CD4-positive, alpha-beta T cell treated with Interleukin-1 beta for 1 hour (primary cell): ENCODE measurements around the gene ALOX5.
A peak's percentile ranks its signal among the peaks of the same experiment; 100 is the strongest.
"Not testable (repeated sequence)": the region's sequence is repeated elsewhere in the genome, so short reads cannot be mapped to it uniquely, and the experiment has no call there.

Experiments
- DNase-seq, 2 donors: peaks; one replicate each; pipeline ENCODE4 v3.0.0-alpha.2; 2020 to 2022

Gene ALOX5

DNA sequence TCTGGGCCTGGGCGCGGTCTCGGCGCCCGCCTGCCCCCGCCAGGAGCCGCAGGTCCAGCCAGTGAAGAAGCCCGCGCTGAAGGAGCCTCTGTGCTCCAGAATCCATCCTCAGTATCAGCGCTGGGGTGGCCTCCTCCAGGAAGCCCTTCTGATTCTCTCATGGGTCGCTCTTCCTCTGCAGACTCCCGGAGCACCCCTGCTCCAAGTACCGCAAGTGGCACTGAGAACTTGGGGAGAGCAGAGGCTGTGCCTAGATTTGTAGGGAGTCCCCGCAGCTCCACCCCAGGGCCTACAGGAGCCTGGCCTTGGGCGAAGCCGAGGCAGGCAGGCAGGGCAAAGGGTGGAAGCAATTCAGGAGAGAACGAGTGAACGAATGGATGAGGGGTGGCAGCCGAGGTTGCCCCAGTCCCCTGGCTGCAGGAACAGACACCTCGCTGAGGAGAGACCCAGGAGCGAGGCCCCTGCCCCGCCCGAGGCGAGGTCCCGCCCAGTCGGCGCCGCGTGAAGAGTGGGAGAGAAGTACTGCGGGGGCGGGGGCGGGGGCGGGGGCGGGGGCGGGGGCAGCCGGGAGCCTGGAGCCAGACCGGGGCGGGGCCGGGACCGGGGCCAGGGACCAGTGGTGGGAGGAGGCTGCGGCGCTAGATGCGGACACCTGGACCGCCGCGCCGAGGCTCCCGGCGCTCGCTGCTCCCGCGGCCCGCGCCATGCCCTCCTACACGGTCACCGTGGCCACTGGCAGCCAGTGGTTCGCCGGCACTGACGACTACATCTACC, at the start of gene ALOX5:
ALOX5 (plus strand) TSS at position 641 of the 774 bp plus-strand sequence; CDS start at position 705, 64 bp downstream.
- DNase-seq = peak; percentile 43 to 49

DNA sequence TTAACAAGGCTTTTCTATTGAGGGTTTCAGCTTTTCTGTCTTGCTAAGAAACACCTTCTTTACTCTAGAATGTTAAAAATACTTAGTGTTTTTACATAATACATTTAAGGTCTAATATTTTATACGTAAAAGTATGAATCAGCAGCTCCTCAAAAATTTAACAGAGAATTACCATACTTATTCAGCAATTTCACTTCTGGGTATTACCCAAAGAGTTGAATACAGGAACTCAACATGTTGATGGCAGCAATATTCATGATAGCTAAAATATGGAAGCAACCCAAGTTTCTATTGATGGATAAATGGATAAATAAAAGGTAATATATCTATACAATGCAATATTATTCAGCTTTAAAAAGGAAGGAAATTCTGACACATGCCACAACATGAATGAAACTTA, 48.9 kb upstream of the ALOX5 start:
- no peak for DNase-seq

DNA sequence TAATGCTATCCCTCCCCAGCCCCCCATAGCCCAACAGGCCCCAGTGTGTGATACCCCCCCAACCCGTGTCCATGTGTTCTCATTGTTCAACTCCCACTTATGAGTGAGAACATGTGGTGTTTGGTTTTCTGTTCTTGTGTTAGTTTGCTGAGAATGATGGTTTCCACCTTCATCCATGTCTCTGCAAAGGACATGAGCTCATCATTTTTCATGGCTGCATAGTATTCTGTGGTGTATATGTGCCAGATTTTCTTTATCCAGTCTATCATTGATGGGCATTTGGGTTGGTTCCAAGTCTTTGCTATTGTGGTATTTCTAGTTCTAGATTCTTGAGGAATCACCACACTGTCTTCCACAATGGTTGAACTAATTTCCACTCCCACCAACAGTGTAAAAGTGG, 47.2 kb upstream of the ALOX5 start:
- DNase-seq = not testable (repeated sequence)

DNA sequence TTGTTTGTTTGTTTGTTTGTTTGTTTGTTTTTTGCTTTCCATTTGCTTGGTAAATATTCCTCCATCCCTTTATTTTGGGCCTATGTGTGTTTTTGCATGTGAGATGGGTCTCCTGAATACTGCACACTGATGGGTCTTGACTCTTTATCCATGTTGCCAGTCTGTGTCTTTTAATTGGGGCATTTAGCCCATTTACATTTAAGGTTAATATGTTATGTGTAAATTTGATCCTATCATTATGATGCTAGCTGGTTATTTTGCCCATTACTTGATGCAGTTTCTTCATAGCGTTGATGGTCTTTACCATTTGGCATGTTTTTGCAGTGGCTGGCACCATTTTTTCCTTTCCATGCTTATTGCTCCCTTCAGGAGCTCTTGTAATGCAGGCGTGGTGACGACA, 42.2 kb upstream of the ALOX5 start:
- DNase-seq = not testable (repeated sequence)

DNA sequence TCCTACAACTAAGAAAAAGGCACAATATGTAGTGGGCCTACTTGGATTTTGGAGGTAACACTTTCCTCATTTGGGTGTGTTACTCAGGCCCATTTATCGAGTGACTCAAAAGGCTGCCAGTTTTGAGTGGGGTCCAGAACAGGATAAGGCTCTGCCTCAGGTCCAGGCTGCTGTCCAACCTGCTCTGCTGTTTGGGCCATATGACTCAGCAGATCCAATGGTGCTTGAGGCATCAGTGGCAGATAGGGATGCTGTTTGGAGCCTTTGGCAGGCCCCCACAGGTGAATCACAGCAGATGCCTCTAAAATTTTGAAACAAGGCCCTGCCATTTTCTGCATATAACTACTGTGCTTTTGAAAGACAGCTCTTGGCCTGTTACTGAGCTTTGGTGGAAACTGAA, 34.1 kb upstream of the ALOX5 start:
- DNase-seq = no peak

DNA sequence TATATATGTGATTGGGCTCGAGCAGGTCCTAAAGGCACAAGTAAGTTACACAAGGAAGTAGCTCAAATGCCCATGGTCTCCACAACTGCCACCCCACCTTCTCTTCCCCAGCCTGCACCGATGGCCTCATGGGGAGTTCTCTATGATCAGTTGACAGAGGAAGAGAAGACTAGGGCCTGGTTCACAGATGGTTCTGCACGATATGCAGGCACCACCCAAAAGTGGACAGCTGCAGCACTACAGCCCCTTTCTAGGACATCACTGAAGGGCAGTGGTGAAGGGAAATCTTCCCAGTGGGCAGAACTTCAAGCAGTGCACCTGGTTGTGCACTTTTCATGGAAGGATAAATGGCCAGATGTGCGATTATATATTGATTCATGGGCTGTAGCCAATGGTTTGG, 33.6 kb upstream of the ALOX5 start:
- DNase-seq = not testable (repeated sequence)

DNA sequence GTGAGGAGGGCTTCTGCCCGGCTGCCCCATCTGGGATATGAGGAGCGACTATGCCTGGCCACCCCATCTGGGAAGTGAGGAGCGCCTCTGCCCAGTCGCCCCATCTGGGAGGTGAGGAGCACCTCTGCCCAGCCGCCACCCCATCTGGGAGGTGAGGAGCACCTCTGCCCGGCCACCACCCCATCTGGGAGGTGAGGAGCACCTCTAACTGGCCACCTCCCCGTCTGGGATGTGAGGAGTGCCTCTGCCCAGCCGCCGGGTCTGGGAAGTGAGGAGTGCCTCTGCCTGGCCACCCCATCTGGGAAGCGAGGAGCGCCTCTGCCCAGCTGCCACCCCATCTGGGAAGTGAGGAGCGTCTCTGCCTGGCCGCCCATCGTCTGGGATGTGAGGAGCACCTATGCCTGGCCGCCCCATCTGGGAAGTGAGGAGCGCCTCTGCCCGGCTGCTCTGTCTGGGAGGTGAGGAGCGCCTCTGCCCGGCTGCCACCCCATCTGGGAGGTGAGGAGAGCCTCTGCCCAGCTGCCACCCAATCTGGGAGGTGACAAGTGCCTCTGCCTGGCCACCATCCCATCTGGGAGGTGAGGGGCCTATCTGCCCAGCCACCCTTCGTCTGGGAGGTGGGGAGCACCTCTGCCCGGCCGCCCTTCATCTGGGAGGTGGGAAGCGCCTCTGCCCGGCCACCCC, 27.2 kb upstream of the ALOX5 start:
- DNase-seq = not testable (repeated sequence)

DNA sequence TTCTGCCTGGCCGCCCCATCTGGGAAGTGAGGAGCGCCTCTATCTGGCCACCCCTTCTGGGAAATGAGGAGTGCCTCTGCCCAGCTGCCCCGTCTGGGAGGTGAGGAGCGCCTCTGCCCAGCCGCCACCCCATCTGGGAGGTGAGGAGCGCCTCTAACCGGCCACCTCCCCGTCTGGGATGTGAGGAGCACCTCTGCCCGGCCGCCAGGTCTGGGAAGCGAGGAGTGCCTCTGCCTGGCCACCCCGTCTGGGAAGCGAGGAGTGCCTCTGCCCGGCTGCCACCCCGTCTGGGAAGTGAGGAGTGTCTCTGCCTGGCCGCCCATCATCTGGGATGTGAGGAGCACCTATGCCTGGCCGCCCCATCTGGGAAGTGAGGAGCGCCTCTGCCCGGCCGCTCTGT, 26.6 kb upstream of the ALOX5 start:
- DNase-seq = not testable (repeated sequence)

DNA sequence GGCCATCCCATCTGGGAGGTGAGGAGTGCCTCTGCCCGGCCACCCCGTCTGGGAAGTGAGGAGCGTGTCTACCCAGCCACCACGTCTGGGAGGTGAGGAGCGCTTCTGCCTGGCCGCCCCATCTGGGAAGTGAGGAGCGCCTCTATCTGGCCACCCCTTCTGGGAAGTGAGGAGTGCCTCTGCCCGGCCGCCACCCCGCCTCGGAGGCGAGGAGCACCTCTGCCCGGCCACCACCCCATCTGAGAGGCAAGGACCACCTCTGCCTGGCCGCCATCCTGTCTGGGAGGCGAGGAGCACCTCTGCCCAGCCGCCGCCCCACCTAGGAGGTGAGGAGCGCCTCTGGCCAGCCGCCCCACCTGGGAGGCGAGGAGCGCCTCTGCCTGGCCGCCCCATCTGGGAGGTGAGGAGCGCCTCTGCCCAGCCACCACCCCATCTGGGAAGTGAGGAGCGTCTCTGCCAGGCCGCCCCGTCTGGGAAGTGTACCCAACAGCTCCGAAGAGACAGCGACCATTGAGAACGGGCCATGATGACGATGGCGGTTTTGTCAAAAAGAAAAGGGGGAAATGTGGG, 25.7 kb upstream of the ALOX5 start:
- DNase-seq = not testable (repeated sequence)

DNA sequence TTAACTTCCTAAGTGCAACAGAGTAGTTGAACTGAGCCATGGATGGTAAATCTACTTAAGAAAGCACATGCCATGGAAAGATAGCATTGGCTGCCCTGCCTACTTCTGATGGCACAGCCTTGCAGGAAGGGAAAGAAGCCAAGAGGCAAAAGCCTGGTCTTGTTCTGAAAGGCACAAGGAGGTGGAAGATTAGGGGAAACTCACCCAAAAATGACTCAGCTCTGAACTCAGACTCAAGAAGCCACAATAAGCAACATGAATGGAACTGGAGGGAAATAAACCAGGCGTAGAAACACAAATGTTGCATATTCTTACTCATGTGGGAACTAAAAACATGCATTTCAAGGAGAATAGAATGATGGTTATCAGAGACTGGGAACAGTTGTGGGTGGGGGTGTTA, 20.8 kb upstream of the ALOX5 start:
- no peak for DNase-seq

DNA sequence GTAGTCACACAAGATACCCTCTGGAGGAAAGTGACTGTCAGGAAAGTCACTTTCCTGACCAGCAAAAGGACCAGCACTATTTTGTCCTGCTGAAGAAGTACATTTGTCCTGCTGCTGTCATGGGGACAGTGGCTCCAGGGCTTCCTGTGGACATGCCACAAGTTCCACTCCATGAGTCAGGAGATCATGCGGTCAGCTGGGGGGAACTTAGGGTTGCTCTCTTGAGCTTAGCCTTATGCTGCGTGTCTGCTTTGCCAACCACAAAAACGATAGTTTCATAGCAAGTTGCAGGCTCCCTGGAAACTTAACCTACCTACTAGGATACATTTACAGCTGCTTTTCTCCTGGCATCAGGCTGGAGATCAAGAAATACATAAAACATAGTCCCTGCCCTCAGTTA, 19.8 kb upstream of the ALOX5 start:
- DNase-seq = peak in 1 of 2 donors; percentile 46

DNA sequence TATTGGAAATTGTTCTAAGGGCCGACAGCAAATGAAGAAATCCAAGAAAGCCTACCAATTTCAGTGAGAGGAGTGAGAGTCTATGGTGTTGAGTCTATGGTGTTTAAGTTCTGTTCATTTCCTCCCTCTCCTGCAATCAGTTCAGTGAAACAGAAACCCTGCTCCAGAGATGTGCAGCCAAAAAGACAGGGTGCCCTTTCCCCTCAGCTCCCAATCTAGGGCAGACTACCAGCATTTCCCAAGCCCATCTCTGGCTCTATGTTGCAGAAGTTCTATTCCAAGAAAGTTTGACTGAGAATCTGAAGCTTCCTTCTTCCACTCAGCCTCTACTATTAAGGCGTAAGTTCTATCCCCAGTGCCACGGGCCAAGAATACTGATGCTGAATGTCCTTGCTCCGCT, 18.5 kb upstream of the ALOX5 start:
- no peak for DNase-seq

DNA sequence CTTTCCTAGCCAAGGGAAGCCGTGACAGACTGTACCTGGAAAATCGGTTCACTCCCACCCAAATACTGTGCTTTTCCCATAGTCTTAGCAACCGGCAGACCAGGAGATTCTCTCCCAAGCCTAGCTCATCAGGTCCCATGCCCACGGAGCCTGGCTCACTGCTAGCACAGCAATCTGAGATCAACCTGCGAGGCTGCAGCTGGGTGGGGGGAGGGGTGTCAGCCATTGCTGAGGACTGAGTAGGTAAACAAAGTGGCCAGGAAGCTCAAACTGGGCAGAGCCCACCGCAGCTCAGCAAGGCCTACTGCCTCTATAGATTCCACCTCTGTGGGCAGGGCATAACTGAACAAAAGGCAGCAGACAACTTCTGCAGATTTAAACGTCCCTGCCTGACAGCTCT, 15.1 kb upstream of the ALOX5 start:
- not testable (repeated sequence) for DNase-seq

DNA sequence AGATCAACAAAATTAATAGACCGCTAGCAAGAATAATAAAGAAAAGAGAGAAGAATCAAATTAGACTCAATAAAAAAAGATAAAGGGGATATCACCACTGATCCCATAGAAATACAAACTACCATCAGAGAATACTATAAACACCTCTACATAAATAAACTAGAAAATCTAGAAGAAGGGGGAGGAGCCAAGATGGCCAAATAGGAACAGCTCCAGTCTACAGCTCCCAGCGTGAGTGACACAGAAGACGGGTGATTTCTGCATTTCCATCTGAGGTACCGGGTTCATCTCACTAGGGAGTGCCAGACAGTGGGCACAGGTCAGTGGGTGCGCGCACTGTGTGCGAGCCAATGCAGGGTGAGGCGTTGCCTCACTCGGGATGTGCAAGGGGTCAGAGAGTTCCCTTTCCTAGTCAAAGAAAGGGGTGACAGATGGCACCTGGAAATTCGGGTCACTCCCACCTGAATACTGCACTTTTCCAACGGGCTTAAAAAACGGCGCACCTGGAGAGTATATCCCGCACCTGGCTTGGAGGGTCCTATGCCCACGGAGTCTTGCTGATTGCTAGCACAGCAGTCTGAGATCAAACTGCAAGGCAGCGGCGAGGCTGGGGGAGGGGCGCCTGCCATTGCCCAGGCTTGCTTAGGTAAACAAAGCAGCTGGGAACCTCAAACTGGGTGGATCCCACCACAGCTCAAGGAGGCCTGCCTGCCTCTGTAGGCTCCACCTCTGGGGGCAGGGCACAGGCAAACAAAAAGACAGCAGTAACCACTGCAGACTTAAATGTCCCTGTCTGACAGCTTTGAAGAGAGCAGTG, 11.8 kb upstream of the ALOX5 start:
- DNase-seq = not testable (repeated sequence)

DNA sequence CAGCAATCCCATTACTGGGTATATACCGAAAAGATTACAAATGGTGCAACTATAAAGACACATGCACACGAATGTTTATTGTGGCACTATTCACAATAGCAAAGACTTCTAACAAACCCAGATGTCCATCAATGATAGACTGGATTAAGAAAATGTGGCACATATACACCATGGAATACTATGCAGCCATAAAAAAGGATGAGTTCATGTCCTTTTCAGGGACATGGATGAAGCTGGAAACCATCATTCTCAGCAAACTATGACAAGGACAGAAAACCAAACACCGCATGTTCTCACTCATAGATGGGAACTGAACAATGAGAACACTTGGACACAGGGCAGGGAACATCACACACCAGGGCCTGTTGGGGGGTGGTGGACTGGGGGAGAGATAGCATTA, 6.4 kb upstream of the ALOX5 start:
- not testable (repeated sequence) for DNase-seq

DNA sequence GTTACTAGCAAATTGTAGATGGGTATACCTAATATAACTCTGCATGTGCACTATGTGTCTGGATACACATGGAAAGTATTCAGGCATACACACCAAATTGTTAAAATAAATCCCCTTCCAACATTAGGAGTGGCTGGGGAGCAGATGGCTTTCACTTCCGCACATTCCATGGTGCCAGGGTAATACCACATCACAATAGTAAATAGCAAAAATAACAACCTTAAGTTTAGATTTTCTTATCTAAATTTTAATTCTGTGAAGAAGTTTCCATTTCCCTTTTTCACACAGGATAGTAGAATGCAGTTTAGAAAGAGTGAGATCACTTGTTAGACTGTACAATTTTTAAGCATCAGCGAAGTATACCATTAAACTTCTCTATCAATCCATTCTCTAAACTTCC, 5.8 kb upstream of the ALOX5 start:
- no peak for DNase-seq

DNA sequence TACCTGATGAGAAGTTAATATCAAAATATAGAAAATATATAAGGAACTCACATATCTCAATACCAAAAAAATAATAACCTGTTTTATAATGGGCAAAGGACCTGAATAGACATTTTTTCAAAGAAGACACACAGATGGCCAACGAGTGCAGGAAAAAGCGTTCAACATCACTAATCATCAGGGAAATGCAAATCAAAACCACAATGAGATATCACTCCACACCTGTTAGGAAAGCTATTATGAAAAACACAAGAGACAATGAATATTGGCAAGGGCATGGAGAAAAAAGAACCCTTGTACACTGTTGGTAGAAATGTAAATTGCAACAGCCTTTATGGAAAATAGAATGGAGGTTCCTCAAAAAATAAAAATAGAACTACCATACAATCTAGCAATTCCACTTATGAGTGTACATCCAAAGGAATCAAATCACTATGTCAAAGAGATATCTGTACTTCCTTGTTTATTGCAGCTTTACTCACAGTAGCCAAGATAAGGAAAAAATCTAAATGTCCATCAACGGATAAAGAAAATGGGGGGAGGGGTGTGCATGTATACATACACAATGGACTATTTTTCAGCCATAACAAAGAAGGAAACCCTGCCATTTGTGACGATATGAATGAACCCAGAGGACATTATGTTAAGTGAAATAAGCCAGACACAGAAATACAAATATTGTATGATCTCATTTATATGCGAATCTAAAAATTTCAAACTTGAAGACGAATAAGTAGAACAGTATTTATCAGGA, 3.6 kb upstream of the ALOX5 start:
- no peak for DNase-seq

DNA sequence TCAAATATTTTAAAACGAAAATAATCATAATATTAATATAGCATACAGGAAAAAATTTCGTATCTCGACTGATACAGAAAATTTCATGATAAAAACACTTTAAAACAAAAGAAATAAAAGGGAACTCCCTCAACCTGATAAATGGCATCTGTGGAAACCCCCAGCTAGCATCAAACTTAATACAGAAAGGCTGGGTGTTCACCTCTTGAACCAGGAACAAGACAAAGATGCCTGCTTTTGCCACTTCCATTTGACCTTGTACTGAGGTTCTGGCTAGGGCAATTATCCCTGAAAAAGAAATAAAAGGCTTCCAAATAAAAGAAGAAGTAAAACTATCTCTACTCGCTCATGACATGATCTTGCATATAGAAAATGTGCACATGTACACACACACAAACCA, 2.5 kb upstream of the ALOX5 start:
- DNase-seq = no peak

DNA sequence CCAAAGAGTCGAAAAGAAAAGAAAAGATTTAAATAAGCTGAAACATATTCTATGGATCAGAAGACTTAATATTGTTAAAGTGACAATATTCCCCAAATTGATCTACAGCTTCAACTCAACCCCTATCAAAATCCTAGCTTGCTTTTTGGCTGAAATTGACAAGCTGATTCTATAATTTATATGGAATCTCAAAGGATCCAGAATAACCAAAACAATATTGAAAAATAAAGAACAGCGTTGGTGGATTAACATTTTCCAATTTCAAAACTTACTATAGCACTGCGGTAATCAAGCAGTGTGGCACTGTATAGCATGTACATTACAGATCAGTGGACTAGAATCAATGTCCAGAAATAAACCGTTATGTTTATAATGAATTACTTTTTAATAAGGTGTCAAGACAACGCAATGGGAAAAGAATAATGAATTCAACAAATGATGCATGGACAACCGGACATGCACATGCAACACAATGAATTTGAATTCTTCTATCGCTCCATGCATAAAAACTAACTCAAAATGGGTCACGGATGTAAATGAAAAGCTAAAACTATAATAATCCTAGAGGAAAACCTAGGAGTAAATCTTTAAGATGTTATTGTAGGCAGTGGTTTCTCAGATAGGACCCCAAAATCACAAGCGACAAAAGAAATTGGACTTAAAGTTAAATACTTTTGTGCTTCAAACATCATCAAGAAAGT, 1.6 kb upstream of the ALOX5 start:
- no peak for DNase-seq

DNA sequence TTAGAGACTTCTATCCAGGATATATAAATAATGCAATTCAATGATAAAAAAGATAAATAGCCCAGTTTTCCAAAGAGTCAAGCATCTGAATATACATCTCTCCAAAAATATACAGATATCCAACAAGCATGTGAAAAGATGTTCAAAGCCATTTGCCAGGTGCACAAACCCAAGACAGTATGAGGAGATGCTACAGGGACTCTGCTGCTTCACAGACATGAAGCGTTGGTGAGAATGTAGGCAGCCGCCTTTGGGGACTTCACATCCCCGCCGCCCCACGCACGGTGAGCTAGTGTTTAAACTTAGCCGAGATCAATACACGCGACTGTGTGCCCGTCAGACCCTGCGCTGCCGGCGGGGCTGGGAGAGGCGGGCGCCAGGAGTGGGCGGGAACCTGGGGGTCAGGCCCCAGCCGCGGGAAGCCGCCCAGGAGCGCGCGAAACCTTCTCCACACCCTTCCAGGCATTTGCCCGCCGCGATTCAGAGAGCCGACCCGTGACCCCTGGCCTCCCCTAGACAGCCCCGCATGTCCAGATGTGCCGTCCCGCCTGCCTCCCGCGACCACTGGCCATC, 927 bp upstream of the ALOX5 start:
- peak; percentile 29 to 31 for DNase-seq

DNA sequence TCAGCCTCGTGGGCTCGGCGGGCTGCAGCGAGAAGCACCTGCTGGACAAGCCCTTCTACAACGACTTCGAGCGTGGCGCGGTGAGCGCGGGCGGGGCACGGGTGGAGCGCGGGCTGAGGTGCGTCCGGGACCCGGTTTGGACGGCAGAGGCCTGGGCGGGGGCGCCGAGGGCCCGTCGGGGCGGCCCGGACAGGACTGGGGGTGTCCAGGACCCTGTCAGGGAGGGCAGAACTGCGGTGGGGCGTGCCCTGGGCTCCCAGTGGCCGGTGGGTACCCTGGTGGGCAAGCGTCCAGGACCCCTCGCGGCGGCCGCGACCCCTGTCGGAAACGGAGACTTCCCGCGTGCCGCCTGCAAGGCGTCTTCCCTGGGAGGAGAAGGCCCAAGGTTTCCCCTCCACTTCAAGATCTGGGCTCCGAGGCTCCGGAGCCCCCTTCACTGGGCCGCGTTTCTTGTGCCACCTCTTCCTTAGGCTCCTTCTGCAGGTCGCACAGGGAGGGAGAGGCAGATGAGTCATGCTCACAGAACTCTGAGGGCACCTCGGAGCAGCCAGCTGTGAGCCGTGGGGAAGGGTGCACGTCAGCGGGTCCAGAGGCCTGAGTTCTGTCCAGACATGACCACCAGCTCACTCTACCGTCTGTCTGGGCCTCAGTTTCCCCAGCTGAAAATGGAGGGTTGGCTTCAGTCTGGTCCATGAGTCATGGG, 485 bp downstream of the ALOX5 start:
- no peak for DNase-seq
